Adrenal gland (tissue), 5 donors: ENCODE results near the gene ATP1B1.

Experiments
- CTCF ChIP-seq, 6 experiments: fragments of 450-650 bp in 4 of 6; fragments of 200-600 bp in 2 of 6; sonication (generic) in 1 of 6; IDR thresholded peaks; 1 replicate in 5 of 6; 2 replicates in 1 of 6; pipeline versions ENCODE4 v1.5.1 to v1.8.0; 2016 to 2021; ENCODE audit warnings: antibody characterized with exemption in 6 of 6, mild to moderate bottlenecking in 2 of 6, moderate library complexity in 1 of 6
- POLR2A ChIP-seq, 2 donors: fragments of 450-650 bp; IDR thresholded peaks; one replicate each; pipeline ENCODE4 v1.6.1; 2017; ENCODE audit warnings: antibody characterized with exemption in 2 of 2, mild to moderate bottlenecking in 2 of 2, moderate library complexity in 1 of 2
- donor health status: DM: no; HTN: no; CAD: no.

GRCh38 chr1:169156580-169156979, 50.1 kb downstream of the ATP1B1 start:
- TF ChIP-seq CTCF (IDR thresholded peaks at IDR 0.05), result no peak
- TF ChIP-seq POLR2A (IDR thresholded peaks at IDR 0.05), result no peak
